ENCODE measurements around the gene ERC1.

The ERC1 gene

GRCh38 chr12:1479645-1480044 is 488.6 kb downstream of the ERC1 start:
- no peak for DNase-seq (ENCODE audit: low read depth in 2 of 2)

- DNase-seq (ENCODE audit: low read depth in 2 of 2), result no peak
Measured at GRCh38 chr12:1481326-1481725, 490.3 kb downstream of the ERC1 start.

GRCh38 chr12:1481906-1482305 is 490.9 kb downstream of the ERC1 start:
- no peak for DNase-seq (ENCODE audit: low read depth in 2 of 2)

GRCh38 chr12:1488908-1489381 is 497.9 kb downstream of the ERC1 start:
- DNase-seq (ENCODE audit: low read depth in 2 of 2), result no peak

GRCh38 chr12:1491983-1492697 is 501.1 kb downstream of the ERC1 start:
- DNase-seq (ENCODE audit: low read depth in 2 of 2), result no peak

GRCh38 chr12:1493781-1494565 is 502.9 kb downstream of the ERC1 start:
- no peak for DNase-seq (ENCODE audit: low read depth in 2 of 2)

GRCh38 chr12:1494856-1495255 is 503.8 kb downstream of the ERC1 start:
- no peak for DNase-seq (ENCODE audit: low read depth in 2 of 2)

GRCh38 chr12:1496162-1496900 is 505.3 kb downstream of the ERC1 start:
- DNase-seq (ENCODE audit: low read depth in 2 of 2), result no peak

GRCh38 chr12:1497161-1497560 is 506.1 kb downstream of the ERC1 start:
- DNase-seq (ENCODE audit: low read depth in 2 of 2), result no peak

GRCh38 chr12:1498199-1498740 is 507.2 kb downstream of the ERC1 start:
- no peak for DNase-seq (ENCODE audit: low read depth in 2 of 2)

- DNase-seq (ENCODE audit: low read depth in 2 of 2), result no peak
Measured at GRCh38 chr12:1499351-1499750, 508.3 kb downstream of the ERC1 start.

- no peak for DNase-seq (ENCODE audit: low read depth in 2 of 2)
Measured at GRCh38 chr12:1500095-1500801, 509.2 kb downstream of the ERC1 start.

GRCh38 chr12:1501001-1501400 is 510.0 kb downstream of the ERC1 start:
- no peak for DNase-seq (ENCODE audit: low read depth in 2 of 2)

- no peak for DNase-seq (ENCODE audit: low read depth in 2 of 2)
Measured at GRCh38 chr12:1501695-1502378, 510.8 kb downstream of the ERC1 start.

GRCh38 chr12:1502379-1502720 is 511.3 kb downstream of the ERC1 start:
- DNase-seq (ENCODE audit: low read depth in 2 of 2), result no peak

- no peak for DNase-seq (ENCODE audit: low read depth in 2 of 2)
Measured at GRCh38 chr12:1502831-1503230, 511.8 kb downstream of the ERC1 start.

GRCh38 chr12:1503281-1503711 is 512.3 kb downstream of the ERC1 start:
- no peak for DNase-seq (ENCODE audit: low read depth in 2 of 2)

GRCh38 chr12:1504304-1504894 is 513.4 kb downstream of the ERC1 start:
- no peak for DNase-seq (ENCODE audit: low read depth in 2 of 2)

GRCh38 chr12:1504895-1505311 is 513.9 kb downstream of the ERC1 start:
- no peak for DNase-seq (ENCODE audit: low read depth in 2 of 2)

- DNase-seq (ENCODE audit: low read depth in 2 of 2), result no peak
Measured at GRCh38 chr12:1505576-1505975, 514.6 kb downstream of the ERC1 start.

- no peak for DNase-seq (ENCODE audit: low read depth in 2 of 2)
Measured at GRCh38 chr12:1507308-1507707, 516.3 kb downstream of the ERC1 start.
